Stomach (tissue), 9 donors: ENCODE results near the gene CAPZB. TPM values are rescaled to one million over a fixed set of nuclear protein-coding genes. Genes with fewer than 3 reads are reported as not detected.

Experiments used
- DNase-seq, 2 donors: peaks; one replicate each; pipeline versions ENCODE4 v3.0.0 to v3.0.0-alpha.2; 2013 to 2019
- H3K27ac ChIP-seq, 5 donors: fragments of 200-600 bp in 4 of 5; sonication (generic) in 4 of 5; one replicate each; pipeline ENCODE4 v1.5.1; 2013 to 2019; ENCODE audit warnings: mild to moderate bottlenecking in 1 of 5, moderate library complexity in 1 of 5
- H3K27me3 ChIP-seq, 3 donors: fragments of 200-600 bp; sonication (generic); one replicate each; pipeline ENCODE4 v1.5.1; 2017 to 2019; ENCODE audit warnings: mixed run types in 1 of 3
- H3K36me3 ChIP-seq, 4 donors: fragments of 200-600 bp; sonication (generic); 1 replicate in 3 of 4; 2 replicates in 1 of 4; pipeline ENCODE4 v1.5.1; 2016 to 2019
- H3K4me1 ChIP-seq, 4 donors: fragments of 200-600 bp; sonication (generic); one replicate each; pipeline ENCODE4 v1.5.1; 2016 to 2019
- H3K4me3 ChIP-seq, 4 donors: fragments of 200-600 bp; sonication (generic) in 3 of 4; one replicate each; pipeline ENCODE4 v1.5.1; 2016 to 2019; ENCODE audit warnings: mild to moderate bottlenecking in 1 of 4
- H3K9me3 ChIP-seq, 4 donors: fragments of 200-600 bp; sonication (generic); one replicate each; pipeline ENCODE4 v1.5.1; 2016 to 2019
- CTCF ChIP-seq, 7 experiments: fragments of 450-650 bp in 4 of 7; fragments of 200-600 bp in 3 of 7; sonication (generic) in 3 of 7; IDR thresholded peaks; one replicate each; pipeline ENCODE4 v1.5.1; 2016 to 2019; ENCODE audit warnings: antibody characterized with exemption in 7 of 7, control low read depth in 2 of 7, mild to moderate bottlenecking in 1 of 7
- EP300 ChIP-seq: sonication (generic); formaldehyde crosslinking; IDR thresholded peaks from one replicate; pipeline ENCODE4 v1.6.1; 2017; ENCODE audit warnings: antibody characterized with exemption
- POLR2A ChIP-seq, 4 donors: fragments of 450-650 bp; IDR thresholded peaks; one replicate each; pipeline ENCODE4 v1.6.1; 2016; ENCODE audit warnings: antibody characterized with exemption in 4 of 4, control low read depth in 2 of 4, mild to moderate bottlenecking in 1 of 4, moderate library complexity in 1 of 4
- POLR2AphosphoS5 ChIP-seq, 3 donors: sonication (generic); formaldehyde crosslinking; IDR thresholded peaks; one replicate each; pipeline ENCODE4 v1.6.1; 2016; ENCODE audit warnings: antibody characterized with exemption in 3 of 3
- WGBS, 5 donors: extraction: QIAGEN DNeasy Blood & Tissue Kit in 3 of 5; methylation state at CpG; one replicate each; pipeline versions ENCODE4 v1.1.5 to v1.1.7; 2013 to 2018; 5-methylcytosine and 5-hydroxymethylcytosine counted together
- intact Hi-C: fragments of 100-400 bp; cut with DNase I; formaldehyde crosslinking; loops from one replicate; pipeline ENCODE4 v1.15.1; 2023; ENCODE audit warnings: low total_unique reads
- polyA plus RNA-seq, 3 donors: library from polyadenylated mRNA; stranded (reverse); fragments of 200-250 nt; gene quantifications; one replicate each; pipeline ENCODE4 v1.2.3, GENCODE V29; 2013
- total RNA-seq, 5 donors: library from RNA; depleted of rRNA; stranded (reverse); fragments of >200 nt; gene quantifications; one replicate each; pipeline versions ENCODE4 v1.1.0 to v1.2.3, GENCODE V29; 2014 to 2016
- donor health status: healthy with polysubstance abuse.
- donor health status: Bipolar disorder and iron deficiency.
- donor health status: healthy.

CAPZB gene
- total and polyA plus RNA-seq, 8 donors = 84.9 to 345 (median 155) TPM

DNA sequence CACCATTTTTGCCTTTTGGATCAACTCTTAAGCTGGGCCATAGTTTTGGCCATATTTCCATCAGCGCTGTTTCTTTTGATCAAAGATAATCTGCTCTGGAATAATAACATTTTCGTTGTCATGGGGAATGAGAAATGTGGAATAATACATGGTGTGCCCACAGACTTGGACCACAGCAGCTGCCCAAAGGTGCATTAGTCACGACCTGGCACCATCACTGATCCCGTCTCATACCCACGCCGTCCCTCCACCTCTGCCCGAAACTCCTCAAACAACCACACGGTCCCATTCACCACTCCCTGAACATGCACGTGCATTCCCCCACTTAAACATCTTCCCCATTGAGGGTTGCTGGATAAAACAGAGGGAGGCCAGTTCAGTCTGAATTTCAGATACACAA lies 96.4 kb downstream of the CAPZB start:
- no peak for TF ChIP-seq EP300
- TF ChIP-seq POLR2AphosphoS5 (IDR thresholded peaks at IDR 0.05) = no peak
- TF ChIP-seq CTCF (IDR thresholded peaks at IDR 0.05) = no peak
- TF ChIP-seq POLR2A (IDR thresholded peaks at IDR 0.05) = no peak
- H3K27ac ChIP-seq = peak overlapping the region in 2 of 5 donors; percentile 35 to 71
- H3K36me3 ChIP-seq = peaks cover 5 to 15% (median 12%) of the 10 kb centered on the region in 4 donors
- H3K9me3 ChIP-seq = no peaks in the 10 kb centered on the region
- intact Hi-C loops = loop anchor here (10.0 kb wide), 1 partner anchor 196 kb away; no protein-coding TSS in a partner anchor
- no peak for DNase-seq
- H3K4me3 ChIP-seq = no peak overlapping the region
- WGBS, 5 donors = 86 to 97% (median 95%) methylated on average over 9 of the region's 9 CpGs
- no peaks in the 10 kb centered on the region for H3K27me3 ChIP-seq
- peaks cover 67 to 99% (median 84%) of the 10 kb centered on the region in 4 donors for H3K4me1 ChIP-seq

DNA sequence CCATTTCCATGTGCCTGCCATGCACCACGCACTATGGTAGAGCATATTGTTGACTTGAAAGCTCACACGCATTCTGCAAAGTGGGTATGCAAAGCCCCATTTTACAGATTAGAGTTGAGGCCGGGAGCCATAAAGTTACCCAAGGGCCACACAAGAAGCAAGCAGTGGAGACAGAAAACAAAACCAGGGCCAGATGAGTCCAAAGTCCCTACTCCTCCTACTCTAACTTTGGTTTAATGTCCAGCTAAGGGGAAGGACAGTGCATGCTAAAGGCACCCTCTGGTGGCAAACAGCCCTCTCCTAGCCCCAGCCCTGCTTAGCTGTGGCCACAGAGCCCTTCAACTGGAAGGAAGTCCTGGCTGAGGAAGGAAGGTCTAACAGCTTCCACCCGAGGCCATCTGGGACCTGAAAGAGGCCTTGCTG lies 98.3 kb downstream of the CAPZB start:
- Histone ChIP-seq H3K36me3 (peaks cover 5 to 34% (median 27%) of the 10 kb centered on the region in 4 donors), H3K4me1 (peaks cover 56 to 90% (median 75%) of the 10 kb centered on the region in 4 donors), H3K4me3 (no peak overlapping the region), H3K9me3 (no peaks in the 10 kb centered on the region), H3K27me3 (no peaks in the 10 kb centered on the region), H3K27ac (peak overlapping the region in 3 of 5 donors; percentile 71 to 75 (median 73))
- intact Hi-C loops = loop anchor here (10.0 kb wide), 1 partner anchor 198 kb away; no protein-coding TSS in a partner anchor
- DNase-seq = peak in 1 of 2 donors; percentile 35
- no peak for TF ChIP-seq POLR2A (IDR thresholded peaks at IDR 0.05)
- no peak for TF ChIP-seq CTCF (IDR thresholded peaks at IDR 0.05)
- TF ChIP-seq POLR2AphosphoS5 (IDR thresholded peaks at IDR 0.05) = no peak
- no peak for TF ChIP-seq EP300
- WGBS, 5 donors = 78 to 95% (median 85%) methylated on average over 3 to 4 of the region's 4 CpGs

- 41 to 49% (median 41%) methylated on average over 14 to 15 of the region's 15 CpGs for WGBS, 5 donors
- H3K36me3 ChIP-seq = peaks cover 5 to 44% (median 35%) of the 10 kb centered on the region in 4 donors
Measured at GRCh38 chr1:19385869-19386591, 99.3 kb downstream of the CAPZB start.

More at GRCh38 chr1:19385869-19386591, 99.3 kb downstream of the CAPZB start:
- H3K9me3 ChIP-seq = no peaks in the 10 kb centered on the region
- no peak for TF ChIP-seq CTCF (IDR thresholded peaks at IDR 0.05)
- TF ChIP-seq POLR2AphosphoS5 (IDR thresholded peaks at IDR 0.05) = peak in 1 of 3 donors; percentile 5
- no peak for TF ChIP-seq POLR2A (IDR thresholded peaks at IDR 0.05)
- TF ChIP-seq EP300 = no peak
- peak; percentile 79 to 87 for DNase-seq
- peak overlapping the region; percentile 65 to 84 (median 73) for H3K27ac ChIP-seq
- H3K27me3 ChIP-seq = no peaks in the 10 kb centered on the region
- no peak overlapping the region for H3K4me3 ChIP-seq
- intact Hi-C loops = loop anchor here (10.0 kb wide), 1 partner anchor 199 kb away; no protein-coding TSS in a partner anchor
- H3K4me1 ChIP-seq = peaks cover 48 to 84% (median 65%) of the 10 kb centered on the region in 4 donors
